GM06990 (cell line): ENCODE results near the gene FCN3.

Experiments
- DNase-seq: peaks from one replicate; pipeline ENCODE4 v3.0.0-alpha.2; 2011; ENCODE audit not compliant: insufficient read length; ENCODE audit errors: extremely low read depth
- H3K27me3 ChIP-seq: replicated peaks from 2 replicates; pipeline ENCODE4 v1.6.0; 2011; ENCODE audit warnings: low read length; ENCODE audit not compliant: control insufficient read depth, insufficient read depth
- H3K36me3 ChIP-seq: 2 replicates; pipeline ENCODE4 v1.5.1; 2011; ENCODE audit warnings: low read length; ENCODE audit not compliant: control insufficient read depth, insufficient read depth
- H3K4me3 ChIP-seq: replicated peaks from 2 replicates; pipeline ENCODE4 v1.5.1; 2011; ENCODE audit warnings: low read depth, mild to moderate bottlenecking, control low read depth, low read length
- TF ChIP-seq, protein P1 (sequence below): IDR thresholded peaks from 2 replicates; pipeline ENCODE4 v1.5.1; 2011; ENCODE audit warnings: low read length, control low read depth, mild to moderate bottlenecking, inconsistent platforms; ENCODE audit not compliant: insufficient read depth, poor library complexity, severe bottlenecking

FCN3 gene

DNA sequence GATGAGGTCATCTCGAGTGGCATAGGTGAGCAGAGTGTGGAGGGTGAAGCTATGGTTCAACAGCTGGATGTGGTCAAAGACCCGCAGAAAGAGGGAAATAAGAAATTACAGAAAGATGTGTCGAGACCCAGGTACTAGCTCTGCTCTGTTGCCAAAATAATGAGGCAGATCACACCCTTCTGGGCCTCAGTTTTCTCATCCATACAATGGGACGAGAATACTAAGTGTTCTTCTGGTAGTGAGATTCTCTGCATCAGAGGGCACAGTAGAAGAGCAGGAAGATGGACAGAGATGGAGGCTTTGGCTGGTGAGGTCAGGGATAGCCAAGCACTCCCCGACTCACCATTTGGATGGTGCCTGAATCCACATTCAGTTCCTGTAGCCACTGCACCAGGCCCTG is 18.9 kb downstream of the FCN3 start:
- no peaks in the 10 kb centered on the region for H3K27me3 ChIP-seq
- no peaks in the 10 kb centered on the region; the same call in none of the 2 replicates for H3K36me3 ChIP-seq
- H3K4me3 ChIP-seq = no peak overlapping the region; the same call in 1 of the 2 replicates
- no peak for DNase-seq
- TF ChIP-seq, protein P1, sequence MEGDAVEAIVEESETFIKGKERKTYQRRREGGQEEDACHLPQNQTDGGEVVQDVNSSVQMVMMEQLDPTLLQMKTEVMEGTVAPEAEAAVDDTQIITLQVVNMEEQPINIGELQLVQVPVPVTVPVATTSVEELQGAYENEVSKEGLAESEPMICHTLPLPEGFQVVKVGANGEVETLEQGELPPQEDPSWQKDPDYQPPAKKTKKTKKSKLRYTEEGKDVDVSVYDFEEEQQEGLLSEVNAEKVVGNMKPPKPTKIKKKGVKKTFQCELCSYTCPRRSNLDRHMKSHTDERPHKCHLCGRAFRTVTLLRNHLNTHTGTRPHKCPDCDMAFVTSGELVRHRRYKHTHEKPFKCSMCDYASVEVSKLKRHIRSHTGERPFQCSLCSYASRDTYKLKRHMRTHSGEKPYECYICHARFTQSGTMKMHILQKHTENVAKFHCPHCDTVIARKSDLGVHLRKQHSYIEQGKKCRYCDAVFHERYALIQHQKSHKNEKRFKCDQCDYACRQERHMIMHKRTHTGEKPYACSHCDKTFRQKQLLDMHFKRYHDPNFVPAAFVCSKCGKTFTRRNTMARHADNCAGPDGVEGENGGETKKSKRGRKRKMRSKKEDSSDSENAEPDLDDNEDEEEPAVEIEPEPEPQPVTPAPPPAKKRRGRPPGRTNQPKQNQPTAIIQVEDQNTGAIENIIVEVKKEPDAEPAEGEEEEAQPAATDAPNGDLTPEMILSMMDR = no peak

DNA sequence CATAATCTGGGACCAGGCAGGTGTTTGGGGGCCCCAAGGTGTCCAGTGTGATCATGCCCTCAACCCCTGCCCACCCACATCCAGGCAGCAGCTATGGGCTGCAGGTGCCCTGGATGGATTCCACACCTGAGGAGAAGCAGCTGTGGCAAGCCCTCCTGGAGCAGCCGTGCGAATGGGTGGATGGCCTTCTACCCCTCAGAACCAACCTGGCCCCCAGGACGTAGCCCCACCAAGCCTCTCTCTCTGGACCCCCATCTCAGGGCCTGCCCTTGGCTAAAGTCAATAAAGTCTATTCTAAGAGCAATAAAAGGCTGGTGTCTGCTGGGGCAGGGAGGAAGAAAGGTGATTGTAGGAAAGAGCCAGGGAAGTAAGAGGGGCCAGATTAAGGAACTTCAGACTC is 21.0 kb downstream of the FCN3 start:
- H3K36me3 ChIP-seq = peaks cover 6% of the 10 kb centered on the region
- no peak for DNase-seq
- no peak overlapping the region for H3K4me3 ChIP-seq
- TF ChIP-seq, protein P1 = no peak
- H3K27me3 ChIP-seq = no peaks in the 10 kb centered on the region

DNA sequence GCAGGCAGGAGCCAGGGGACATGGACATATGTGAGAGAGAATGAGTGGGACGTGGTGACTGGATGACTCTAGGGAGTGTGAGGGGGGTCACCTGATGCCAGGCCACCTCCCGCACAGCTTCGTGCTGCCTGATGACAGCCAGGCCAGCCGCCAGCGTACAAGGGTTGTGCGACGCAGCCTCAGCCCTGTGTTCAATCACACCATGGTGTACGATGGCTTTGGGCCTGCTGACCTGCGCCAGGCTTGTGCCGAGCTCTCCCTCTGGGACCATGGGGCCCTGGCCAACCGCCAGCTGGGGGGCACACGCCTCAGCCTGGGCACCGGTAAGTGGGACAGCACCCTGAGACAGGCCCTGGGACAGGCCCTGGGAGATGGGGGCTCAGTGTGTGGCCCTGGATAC is 21.5 kb downstream of the FCN3 start:
- H3K4me3 ChIP-seq = no peak overlapping the region
- DNase-seq = no peak
- no peaks in the 10 kb centered on the region for H3K27me3 ChIP-seq
- TF ChIP-seq, protein P1 = no peak
- peaks cover 6% of the 10 kb centered on the region for H3K36me3 ChIP-seq

DNA sequence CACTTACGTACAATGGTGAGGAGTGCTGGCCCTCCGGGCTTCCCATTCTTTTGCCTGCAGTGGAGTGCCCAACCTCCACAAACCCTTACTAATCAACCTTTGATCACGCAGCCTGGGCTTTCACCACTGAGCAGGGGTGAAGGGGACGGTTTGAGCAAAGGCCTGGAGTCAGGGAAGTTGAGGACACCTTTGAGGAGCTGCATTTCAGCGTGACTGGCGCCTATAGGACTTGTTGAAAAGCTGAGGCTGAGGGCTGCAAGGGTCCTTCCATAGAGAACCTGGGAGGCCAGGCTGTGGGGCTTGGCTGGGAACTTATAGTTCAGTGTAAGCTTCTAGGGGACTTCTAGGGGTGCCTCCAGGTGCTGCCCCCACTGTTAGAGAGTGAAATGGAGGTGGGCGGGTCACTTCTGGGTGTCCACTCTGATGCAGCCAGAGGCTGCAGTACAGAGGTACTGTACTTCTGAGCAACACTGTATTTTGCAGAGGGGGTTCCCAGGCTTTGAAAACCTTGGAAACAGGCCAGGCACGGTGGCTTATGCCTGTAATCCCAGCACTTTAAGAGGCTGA is 23.0 kb downstream of the FCN3 start:
- Histone ChIP-seq H3K27me3 (no peaks in the 10 kb centered on the region), H3K4me3 (no peak overlapping the region), H3K36me3 (peaks cover 6% of the 10 kb centered on the region)
- TF ChIP-seq, protein P1 = no peak
- no peak for DNase-seq

DNA sequence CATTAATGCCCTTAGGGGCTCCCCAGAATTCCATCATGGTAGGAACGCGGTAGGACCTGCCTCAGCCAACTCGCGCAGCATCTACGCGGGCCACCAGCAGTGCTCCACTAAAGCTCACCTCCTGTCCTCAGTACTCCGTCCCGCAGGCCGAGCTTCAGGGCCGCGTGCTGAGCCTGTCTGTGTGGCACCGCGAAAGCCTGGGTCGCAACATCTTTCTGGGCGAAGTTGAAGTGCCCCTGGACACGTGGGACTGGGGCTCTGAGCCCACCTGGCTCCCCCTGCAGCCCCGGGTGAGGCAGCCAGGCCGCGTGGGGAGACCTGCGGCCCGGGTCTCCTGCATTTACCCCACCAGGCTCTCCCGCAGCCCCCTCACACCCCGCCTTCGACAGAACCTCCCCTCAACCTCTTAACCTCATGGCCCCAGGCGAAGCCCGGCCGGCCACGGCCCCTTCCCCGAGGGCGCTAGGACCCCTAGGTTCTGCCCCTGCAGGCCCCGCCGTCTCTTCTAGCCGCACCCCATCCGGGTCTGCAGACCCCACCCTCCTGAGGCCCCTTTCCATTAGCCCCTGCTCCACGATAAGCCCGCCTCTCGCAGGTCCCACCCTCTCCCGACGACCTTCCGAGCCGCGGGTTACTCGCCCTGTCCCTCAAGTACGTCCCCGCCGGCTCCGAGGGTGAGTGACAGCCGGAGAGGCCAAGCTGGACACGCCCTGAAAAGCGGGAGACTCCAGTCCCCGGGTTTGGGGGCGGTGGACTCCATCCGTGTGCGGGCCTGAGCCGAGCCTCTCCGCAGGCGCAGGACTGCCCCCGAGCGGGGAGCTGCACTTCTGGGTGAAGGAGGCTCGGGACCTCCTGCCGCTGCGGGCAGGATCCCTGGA is 23.7 kb downstream of the FCN3 start:
- TF ChIP-seq, protein P1 = no peak
- Histone ChIP-seq H3K36me3 (peaks cover 6% of the 10 kb centered on the region), H3K4me3 (no peak overlapping the region), H3K27me3 (no peaks in the 10 kb centered on the region)
- DNase-seq = no peak
